ENCODE results near the gene NXF1.
A peak's percentile ranks its signal among the peaks of the same experiment; 100 is the strongest.
"Not testable (repeated sequence)": the region's sequence is repeated elsewhere in the genome, so short reads cannot be mapped to it uniquely, and the experiment has no call there.

Gene NXF1

GRCh38 chr11:62832336-62833234 lies 27.3 kb upstream of the NXF1 start, which contains the start of gene TEX54:
Gene TEX54 (minus strand): TSS chr11:62832841.
- no peak for DNase-seq (ENCODE audit: low read depth)

DNA sequence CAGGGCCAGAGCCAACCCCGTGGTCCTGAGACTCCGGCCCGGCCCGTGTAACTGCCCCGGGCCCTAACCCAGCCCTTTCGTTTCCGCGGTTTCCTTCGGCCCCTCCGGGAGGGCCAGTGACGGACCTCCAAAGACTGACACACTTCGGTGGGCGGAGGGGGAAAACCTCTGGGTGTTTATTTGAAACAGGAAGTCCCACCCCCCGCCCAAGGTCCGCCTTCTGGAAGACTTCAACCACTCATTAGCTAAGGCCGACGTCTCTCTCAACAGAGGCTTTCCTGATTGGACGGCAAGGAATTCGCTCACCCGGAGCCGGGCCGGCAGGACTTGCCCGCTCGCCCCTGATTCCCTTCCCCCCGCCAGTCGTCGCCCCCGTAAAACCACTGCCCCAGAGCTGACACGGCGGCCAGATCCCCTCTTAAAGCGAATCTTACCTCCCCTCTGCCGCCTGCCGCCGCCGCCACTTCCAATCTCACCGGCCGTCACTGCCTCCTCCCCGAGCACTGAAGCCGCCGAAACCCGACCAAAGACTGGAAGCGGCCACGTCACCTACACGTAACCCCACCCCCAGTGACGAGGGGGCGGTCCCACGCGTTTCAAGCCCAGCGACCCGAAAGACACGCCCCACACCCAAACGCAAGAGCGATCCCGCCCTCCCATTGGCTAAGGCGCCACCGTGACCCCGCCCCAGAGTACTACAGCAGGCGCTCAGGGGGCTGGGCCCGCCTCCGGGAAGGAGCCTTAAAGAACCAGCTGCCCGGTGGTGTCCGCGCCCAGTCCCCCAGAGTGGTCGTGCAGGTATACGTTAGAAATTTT lies 26.5 kb upstream of the NXF1 start, which contains the start of gene STX5:
Gene STX5 (minus strand): TSS at position 532 of the 816 bp plus-strand sequence. CDS start 808 bp downstream, outside the sequence.
- DNase-seq (ENCODE audit: low read depth), result peak; percentile 99

- no peak for DNase-seq (ENCODE audit: low read depth)
Measured at GRCh38 chr11:62830904-62831519, 25.8 kb upstream of the NXF1 start.

- DNase-seq (ENCODE audit: low read depth), result not testable (repeated sequence)
Measured at GRCh38 chr11:62828130-62828529, 22.9 kb upstream of the NXF1 start.

GRCh38 chr11:62823677-62824076 lies 18.4 kb upstream of the NXF1 start:
- no peak for DNase-seq (ENCODE audit: low read depth)

DNA sequence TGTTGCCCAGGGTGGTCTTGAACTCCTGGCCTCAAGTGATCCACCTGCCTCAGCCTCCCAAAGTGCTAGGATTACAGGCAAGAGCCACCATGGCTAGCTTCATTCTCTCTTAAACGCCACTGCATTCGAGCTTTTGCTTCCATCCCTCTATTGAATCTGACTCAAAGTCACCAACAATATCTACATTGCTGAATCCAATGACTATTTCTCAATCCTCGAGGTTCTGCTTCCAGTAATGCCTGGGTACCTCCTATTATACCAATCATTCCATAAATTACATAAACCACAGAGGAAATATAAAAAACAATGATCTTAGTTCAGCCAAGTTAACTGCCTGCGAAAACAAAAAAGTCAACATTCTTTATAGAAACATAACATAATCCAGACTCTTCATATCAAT lies 11.9 kb upstream of the NXF1 start:
- DNase-seq (ENCODE audit: low read depth), result no peak

GRCh38 chr11:62816557-62816956 lies 11.3 kb upstream of the NXF1 start:
- DNase-seq (ENCODE audit: low read depth), result no peak

- DNase-seq (ENCODE audit: low read depth), result no peak
Measured at GRCh38 chr11:62811659-62812058, 6.4 kb upstream of the NXF1 start.

- no peak for DNase-seq (ENCODE audit: low read depth)
Measured at GRCh38 chr11:62810748-62811147, 5.5 kb upstream of the NXF1 start.

DNA sequence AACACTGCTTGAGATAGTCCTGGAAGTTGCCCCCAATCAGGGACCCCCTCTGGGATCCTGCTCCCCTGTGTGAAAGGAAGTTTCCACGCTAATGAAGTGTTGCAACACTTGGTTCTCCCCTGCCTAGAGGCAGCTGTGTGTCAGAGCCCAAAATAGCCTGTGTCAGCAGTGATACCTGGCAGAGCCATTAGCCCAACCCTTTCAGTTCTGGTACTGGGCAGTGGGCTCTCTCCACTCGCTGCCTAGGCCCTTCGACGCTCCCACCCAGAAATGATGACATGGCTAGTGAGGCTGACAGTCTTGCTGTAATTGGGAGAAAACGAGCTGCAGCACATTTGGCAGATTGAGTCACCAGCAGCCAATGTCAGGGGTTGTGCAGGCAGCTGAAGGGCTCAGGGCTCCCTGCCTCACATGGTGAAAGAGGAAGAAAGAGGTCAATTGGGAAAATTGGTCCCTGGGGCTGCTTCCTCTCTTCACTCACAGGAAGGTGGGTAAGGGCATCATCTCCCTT lies 1.4 kb upstream of the NXF1 start:
- DNase-seq (ENCODE audit: low read depth), result no peak

GRCh38 chr11:62805961-62806441 lies 761 bp upstream of the NXF1 start:
- DNase-seq (ENCODE audit: low read depth), result no peak

GRCh38 chr11:62804310-62805075 lies 747 bp downstream of the NXF1 start:
- no peak for DNase-seq (ENCODE audit: low read depth)

GRCh38 chr11:62801071-62801470 lies 4.2 kb downstream of the NXF1 start:
- no peak for DNase-seq (ENCODE audit: low read depth)

DNA sequence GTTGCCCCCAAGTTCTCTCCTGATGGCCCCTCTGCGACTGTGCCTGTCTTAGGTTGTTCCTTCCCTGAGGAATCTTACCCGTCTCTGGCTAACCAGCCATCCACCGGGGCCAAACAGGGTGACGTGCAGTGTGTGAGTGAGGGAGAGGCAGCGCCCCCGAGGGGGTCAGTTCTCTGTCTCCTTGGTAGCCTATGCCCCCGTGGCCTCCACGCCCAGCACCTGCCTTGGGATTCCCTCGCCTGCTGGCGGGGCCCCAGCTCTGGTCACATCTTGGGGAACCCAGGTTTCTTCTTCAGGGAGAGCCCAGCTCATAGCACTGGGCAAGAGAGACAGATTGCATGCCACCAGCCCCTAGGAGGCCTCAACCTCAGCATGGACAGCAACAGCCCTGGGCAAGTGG lies 5.8 kb downstream of the NXF1 start:
- no peak for DNase-seq (ENCODE audit: low read depth)

GRCh38 chr11:62796281-62796680 lies 9.0 kb downstream of the NXF1 start:
- DNase-seq (ENCODE audit: low read depth), result no peak

DNA sequence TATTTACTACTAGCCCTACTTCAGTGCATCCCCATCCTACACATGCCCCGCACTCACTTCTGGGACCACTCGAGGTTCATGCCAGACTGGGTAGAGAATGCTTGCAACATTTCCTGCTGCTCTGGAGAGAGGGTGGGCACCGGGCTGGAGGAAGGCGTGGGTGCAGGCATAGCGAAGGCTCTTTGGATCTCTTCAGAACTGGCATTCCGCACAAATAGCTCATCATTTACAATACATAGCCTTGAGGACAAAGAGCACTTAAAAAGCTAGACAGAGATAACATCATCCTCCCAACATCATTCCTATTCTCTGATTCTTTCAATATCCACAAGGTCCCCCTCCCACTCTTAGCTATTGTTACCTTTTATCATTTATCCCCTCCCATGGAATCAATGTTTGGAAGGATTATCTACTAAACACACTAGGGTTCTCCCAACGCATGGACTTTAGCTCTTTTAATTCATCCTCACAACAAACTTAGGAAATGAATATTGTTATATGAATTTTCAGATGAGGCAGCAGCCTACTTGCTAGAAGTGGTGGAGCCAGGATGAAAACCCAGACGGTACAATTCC lies 11.0 kb downstream of the NXF1 start:
- no peak for DNase-seq (ENCODE audit: low read depth)

- no peak for DNase-seq (ENCODE audit: low read depth)
Measured at GRCh38 chr11:62792202-62792575, 13.1 kb downstream of the NXF1 start.

DNA sequence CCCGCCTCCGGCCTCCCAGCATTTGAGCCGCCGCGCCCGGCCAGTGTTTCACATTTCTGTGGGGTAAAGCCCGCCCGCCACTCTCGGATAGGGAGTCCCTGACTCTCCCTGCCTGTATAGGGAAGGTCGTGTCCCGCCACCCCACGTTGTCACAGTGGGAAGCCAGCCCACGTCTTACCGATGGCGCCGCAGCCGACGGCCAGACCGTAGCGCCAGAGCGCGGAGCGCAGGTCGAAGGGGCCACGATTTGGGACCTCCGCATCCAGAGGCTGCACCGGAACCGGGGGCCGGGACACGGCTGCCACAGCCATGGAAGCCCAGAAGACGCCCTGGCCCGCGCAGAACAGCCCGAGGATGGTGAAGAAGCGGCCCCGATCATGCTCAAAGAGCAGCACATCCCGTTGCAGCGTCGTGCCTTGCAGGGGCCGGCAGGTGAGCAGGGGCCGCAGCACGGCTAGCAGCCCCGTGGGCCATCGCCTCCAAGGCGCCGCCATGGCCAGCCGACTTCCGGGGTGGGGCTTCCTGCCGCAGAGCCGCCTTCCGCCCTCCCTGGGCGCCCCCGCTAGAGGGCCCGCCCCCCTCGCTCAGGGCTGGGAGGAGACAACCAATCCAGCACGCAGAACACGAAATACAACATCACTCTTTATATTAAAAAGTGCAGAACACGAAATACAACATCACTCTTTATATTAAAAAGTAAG lies 13.6 kb downstream of the NXF1 start, which contains the start of gene TMEM223:
Gene TMEM223 (minus strand): TSS at position 506 of the 701 bp plus-strand sequence. CDS start 12 bp downstream, at position 494.
- DNase-seq (ENCODE audit: low read depth), result peak; percentile 88

DNA sequence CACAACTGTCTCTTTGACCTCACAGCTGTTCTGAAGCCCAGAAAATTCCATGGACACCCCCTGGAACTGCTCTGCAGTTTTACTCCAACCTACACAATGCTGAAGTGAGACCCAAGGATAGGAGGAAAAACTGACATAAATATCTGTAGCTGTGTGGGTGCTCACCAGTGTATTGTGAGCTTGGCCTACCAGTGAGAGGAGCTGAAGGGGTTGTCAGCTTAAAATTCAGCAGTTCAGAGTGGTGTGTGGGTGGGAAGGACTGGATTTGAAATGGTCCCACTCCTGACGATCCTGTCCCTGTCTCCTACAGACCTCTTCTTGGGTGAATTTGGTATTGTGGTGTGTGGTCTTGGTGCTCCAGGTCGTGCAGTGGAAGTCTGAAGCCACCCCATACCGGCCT lies 15.7 kb downstream of the NXF1 start:
- DNase-seq (ENCODE audit: low read depth), result no peak

DNA sequence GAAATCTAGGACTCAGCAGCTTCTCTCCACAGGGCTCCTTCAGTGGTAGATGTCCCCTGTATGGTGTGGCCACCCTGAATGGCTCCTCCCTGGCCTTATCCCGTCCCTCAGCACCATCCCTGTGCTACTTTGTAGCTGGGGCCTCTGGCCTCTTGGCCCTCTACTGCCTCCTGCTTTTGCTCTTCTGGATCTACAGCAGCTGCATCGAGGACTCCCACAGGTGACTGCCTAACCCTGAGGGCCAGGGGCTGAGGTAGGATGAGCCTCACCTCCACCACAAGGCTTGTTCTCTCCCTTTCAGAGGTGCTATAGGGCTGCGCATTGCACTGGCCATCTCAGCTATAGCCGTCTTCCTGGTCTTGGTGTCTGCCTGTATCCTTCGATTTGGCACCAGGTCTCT lies 16.2 kb downstream of the NXF1 start:
- DNase-seq (ENCODE audit: low read depth), result no peak
